HepG2 (cell line): ENCODE measurements around the gene SPNS3.

ENCODE experiments used
- CBX5 ChIP-seq: sonication (generic); formaldehyde crosslinking; IDR thresholded peaks from 2 replicates; pipeline ENCODE4 v1.4.0; 2020; ENCODE audit warnings: missing genetic modification reagents, borderline replicate concordance
- GABPA ChIP-seq, 2 experiments: IDR thresholded peaks; 2 replicates each; pipeline ENCODE4 v1.6.1; 2011 to 2016; ENCODE audit warnings: low read depth in 2 of 2, low read length in 1 of 2, missing biosample characterization in 1 of 2, missing genetic modification characterization in 1 of 2
- NR3C1 ChIP-seq: sonication (generic); formaldehyde crosslinking; IDR thresholded peaks from 2 replicates; pipeline ENCODE4 v1.4.0; 2020; ENCODE audit warnings: missing genetic modification reagents
- POLR2AphosphoS5 ChIP-seq: IDR thresholded peaks from 2 replicates; pipeline ENCODE4 v1.6.1; 2012; ENCODE audit warnings: low read depth, low read length
- PREB ChIP-seq: sonication (generic); formaldehyde crosslinking; IDR thresholded peaks from 2 replicates; pipeline ENCODE4 v1.4.0; 2020; ENCODE audit warnings: missing genetic modification reagents
- SMC3 ChIP-seq: IDR thresholded peaks from 2 replicates; pipeline ENCODE4 v1.6.1; 2011; ENCODE audit warnings: low read length, improper control_type of control experiment
- SP4 ChIP-seq: sonication (generic); formaldehyde crosslinking; IDR thresholded peaks from 2 replicates; pipeline ENCODE4 v1.8.1; 2023; ENCODE audit warnings: mild to moderate bottlenecking, missing genetic modification reagents
- TP53 ChIP-seq: sonication (generic); formaldehyde crosslinking; conservative IDR thresholded peaks from 2 replicates; pipeline ENCODE4 v1.4.0; 2020; ENCODE audit warnings: missing genetic modification reagents
- TF ChIP-seq, protein P1 (sequence below): sonication (generic); formaldehyde crosslinking; IDR thresholded peaks from 2 replicates; pipeline ENCODE4 v1.5.0; 2020; ENCODE audit warnings: mild to moderate bottlenecking, missing genetic modification reagents, moderate library complexity

DNA sequence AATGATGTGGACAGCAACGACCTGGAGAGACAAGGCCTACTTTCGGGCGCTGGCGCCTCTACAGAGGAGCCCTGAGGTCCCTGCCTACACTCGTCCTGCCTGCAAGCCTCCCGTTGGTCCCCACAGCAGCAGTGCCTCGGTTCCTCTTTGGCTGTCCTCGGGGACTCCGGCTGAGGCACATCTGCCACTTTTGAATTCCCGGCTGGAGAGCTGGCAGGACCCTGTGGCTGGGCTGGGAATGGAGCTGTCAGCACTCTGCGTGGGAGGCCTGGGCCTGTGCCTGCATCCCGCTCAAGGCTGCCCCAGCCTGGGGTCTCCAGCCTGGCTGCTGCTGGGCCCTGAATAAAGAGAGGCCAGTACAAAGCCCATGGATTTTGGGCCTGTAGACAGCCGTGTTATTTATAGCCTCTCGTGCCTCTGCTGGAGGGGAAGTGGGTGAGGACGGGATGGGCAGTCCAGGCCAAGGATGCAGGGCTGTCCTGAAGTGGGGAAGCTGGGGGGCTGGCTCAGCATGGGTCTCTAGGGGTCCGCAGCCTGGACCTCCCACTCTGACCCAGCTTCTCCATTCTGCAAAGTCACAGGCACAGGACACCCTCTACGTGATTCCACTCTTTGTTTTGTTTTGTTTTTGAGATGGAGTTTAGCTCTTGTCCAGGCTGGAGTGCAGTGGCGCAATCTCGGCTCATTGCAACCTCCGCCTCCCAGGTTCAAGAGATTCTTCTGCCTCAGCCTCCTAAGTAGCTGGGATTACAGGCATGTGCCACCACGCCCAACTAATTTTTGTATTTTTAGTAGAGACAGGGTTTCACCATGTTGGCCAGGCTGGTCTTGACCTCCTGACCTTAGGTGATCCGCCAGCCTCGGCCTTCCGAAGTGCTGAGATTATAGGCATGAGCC, 54.3 kb downstream of the SPNS3 start:
- TF ChIP-seq, protein P1, sequence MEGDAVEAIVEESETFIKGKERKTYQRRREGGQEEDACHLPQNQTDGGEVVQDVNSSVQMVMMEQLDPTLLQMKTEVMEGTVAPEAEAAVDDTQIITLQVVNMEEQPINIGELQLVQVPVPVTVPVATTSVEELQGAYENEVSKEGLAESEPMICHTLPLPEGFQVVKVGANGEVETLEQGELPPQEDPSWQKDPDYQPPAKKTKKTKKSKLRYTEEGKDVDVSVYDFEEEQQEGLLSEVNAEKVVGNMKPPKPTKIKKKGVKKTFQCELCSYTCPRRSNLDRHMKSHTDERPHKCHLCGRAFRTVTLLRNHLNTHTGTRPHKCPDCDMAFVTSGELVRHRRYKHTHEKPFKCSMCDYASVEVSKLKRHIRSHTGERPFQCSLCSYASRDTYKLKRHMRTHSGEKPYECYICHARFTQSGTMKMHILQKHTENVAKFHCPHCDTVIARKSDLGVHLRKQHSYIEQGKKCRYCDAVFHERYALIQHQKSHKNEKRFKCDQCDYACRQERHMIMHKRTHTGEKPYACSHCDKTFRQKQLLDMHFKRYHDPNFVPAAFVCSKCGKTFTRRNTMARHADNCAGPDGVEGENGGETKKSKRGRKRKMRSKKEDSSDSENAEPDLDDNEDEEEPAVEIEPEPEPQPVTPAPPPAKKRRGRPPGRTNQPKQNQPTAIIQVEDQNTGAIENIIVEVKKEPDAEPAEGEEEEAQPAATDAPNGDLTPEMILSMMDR, result no peak
- TF ChIP-seq SMC3 (no peak), PREB (CRISPR knock-in tag) (no peak), CBX5 (no peak), POLR2AphosphoS5 (no peak), NR3C1 (CRISPR knock-in tag) (no peak), SP4 (no peak), GABPA (IDR thresholded peaks at IDR 0.05; ENCODE audit: low read depth, low read length) (no peak), GABPA (CRISPR knock-in tag; IDR thresholded peaks at IDR 0.05; ENCODE audit: low read depth) (no peak), TP53 (CRISPR knock-in tag) (no peak)
